ENCODE results near the gene RAB1B.

Gene RAB1B

DNA sequence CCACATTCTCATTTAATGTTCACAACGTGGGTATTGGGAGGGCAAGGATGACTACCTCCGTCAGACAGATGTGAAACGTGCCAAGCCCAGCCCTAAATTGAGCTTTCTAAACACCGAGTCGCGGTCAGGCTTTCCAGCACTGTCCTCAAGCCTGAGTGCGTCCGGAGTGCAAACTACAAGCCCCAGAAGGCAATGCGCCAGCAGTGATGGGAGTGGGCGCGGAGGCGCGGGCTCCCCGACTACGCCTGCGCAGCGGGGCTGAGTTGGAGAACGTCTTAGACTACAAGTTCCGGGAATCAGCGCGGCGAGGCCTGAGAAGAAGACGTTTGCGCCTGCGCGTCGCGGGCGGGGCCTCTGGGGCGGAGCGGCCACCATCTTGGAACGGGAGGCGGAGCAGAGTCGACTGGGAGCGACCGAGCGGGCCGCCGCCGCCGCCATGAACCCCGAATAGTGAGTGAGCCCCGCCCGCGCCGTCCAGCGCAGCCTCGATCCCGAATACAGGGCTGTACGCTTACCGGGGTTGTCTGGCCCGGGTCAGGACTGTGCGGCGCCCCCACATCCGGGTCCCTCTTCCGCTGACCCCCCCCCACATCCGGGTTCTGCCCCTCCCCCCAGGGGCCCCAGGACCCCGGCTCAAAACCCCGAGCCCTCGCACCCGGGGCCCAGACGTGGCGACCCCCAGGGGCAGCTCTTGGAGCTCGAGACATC is at the start of gene RAB1B:
Gene RAB1B (plus strand): TSS at position 396 of the 708 bp plus-strand sequence. CDS start 41 bp downstream, at position 437.
- peak; percentile 100 for DNase-seq

DNA sequence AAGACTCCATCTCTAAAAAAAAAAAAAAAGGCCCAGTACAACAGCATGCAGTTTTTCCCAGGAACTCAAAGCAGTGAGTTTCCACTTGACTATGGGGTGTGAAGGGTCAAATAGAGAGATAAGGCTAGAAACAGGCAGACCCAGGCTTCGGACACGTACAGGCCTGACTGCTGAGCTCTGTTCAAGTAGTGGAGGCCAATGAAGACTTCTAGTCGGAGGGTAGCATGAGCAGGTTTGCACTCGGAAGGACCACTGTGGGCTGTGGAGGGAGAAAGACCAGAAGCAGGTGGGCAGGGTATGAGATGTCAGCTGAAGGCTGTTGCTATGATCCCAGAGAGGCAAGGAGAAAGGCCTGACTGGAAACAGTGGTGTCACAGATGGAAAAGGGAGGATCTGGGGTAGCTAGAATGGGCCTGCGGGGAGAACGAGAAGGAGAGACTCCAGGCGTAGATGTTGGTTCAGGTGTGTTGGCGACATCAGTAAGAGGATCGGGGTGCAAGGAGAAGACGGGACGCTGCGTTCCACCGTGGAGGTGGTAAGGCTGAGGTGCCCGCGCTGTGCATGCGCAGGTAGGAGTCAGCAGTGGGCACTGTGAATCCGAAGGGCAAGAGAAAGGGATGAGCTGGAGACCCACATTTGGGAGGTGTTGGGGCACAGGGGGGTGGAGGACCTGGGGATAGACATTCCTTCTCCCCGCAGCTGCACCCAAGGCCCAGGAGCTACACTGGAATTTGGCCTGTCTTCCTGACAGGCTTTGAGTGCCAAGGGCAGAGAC is 49.4 kb upstream of the RAB1B start:
- DNase-seq = no peak

DNA sequence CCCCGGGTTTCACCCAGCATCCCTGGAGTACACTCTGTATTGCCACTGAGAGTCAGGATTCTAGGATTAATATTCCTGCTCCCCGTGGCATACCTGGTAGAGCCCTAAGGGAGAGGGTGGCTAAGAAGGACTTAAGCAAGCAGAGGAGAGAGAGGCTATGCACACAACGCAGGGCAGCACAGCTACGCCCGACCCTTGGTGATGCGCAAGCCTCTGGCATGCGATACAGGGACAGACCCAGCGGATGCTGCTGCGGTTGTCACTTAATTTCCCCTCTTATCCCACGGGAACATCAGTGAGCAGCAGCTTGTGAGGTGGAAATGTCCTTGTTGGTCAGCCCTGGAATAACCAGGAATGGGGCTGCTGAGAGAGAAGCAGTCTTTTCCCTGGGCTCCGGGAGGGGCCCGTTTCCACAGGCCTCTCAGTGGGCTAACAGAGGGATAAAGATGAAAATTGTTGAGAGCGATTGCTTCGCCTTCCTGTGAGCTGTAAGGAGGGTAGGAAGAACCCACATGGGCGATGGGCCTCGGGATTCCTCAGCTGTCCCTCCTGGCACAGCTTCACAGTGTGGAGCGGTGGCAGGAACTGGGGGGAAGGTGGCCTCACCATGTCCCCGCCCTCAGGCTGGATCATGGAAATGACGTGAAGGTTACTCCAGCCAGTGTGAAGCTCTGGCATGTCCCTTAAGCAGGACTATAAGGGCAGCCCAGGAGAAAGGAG is 48.4 kb upstream of the RAB1B start:
- DNase-seq = no peak

DNA sequence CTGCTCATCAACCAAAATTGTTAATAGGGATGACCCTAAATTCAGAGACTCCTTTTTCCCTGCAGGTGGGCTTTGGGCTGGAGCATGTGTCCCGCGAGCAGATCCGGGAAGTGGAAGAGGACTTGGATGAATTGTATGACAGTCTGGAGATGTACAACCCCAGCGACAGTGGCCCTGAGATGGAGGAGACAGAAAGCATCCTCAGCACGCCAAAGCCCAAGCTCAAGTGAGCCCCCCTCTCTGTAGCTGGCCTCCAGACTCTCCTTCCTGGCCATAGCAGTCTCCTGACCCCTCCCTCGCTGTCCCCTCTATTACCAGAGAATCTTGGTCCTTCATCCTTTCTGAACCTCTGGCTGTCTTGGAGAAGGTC is 47.9 kb upstream of the RAB1B start:
- DNase-seq = no peak

DNA sequence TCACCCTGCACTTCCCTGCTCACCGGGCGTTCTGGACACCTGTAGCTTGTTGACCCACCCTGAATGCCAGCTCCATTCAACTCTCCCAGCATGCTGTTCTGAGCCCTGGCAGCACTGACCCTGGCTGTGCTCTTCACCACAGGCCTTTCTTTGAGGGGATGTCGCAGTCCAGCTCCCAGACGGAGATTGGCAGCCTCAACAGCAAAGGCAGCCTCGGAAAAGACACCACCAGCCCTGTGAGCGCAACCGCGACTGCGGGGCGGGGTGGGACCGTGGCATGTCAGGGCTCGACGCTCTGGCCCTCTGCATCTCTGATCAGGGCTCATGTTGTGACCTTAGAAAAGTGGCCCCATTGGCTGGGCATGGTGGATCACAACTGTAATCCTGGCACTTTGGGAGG is 47.4 kb upstream of the RAB1B start:
- DNase-seq = no peak

DNA sequence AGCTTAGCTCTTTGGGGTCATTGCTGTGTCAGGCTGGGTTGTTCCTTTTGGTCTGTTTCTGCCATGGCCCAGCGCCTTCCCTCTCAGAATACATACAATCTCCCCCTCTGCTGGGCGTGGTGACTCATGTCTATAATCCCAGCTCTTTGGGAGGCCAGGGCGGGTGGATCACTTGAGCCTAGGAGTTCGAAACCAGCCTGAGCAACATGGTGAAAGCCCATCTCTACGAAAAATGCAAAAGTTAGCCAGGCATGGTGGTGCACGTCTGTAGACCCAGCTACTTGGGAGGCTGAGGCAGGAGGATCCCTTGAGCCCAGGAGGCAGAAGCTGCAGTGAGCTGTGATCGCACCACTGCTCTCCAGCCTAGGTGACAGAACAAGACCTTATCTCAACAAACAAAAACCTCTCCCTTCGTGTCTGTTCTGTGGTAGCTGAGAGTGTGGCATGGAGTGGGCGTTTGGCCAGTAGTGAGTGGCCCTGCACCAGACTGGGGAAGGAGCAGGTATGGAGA is 46.7 kb upstream of the RAB1B start:
- DNase-seq = no peak

DNA sequence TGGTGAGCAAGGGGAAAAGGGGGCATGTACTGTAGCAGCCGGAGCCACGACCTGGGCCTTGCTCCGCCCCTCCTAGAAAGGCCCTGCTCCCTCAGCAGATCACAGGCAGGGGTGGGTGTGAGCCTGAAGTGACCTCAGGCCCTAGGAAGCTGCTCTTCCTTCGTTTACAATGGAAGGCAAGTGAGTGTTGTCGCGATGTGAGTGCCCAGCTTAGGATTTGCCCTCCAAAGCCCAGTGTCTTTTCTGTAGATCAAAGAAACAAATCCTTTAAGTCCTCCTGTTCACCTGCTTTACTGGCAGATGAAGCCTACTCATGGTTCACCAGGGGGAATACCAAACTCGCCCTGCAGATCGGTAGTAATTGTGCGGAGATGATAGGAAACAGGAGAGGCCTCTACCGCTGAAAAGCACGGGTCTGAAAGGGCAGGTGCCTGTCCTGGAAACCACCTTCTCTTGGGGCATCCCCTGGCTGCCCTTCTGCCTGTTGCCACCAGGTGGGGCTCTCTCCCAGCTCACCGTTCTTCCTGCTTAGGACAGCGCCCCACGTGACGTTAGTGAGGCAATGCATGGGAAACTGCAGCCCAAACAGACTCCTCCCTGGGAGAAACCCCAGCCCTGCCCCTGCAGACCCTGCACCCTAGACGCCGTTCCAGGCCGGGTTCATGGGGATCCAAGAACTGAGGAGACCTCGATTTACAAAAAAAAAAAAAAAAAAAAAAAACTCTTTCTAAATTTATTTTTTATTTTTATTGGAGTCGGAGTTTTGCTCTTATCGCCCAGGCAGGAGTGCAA is 45.9 kb upstream of the RAB1B start:
- peak; percentile 92 for DNase-seq

DNA sequence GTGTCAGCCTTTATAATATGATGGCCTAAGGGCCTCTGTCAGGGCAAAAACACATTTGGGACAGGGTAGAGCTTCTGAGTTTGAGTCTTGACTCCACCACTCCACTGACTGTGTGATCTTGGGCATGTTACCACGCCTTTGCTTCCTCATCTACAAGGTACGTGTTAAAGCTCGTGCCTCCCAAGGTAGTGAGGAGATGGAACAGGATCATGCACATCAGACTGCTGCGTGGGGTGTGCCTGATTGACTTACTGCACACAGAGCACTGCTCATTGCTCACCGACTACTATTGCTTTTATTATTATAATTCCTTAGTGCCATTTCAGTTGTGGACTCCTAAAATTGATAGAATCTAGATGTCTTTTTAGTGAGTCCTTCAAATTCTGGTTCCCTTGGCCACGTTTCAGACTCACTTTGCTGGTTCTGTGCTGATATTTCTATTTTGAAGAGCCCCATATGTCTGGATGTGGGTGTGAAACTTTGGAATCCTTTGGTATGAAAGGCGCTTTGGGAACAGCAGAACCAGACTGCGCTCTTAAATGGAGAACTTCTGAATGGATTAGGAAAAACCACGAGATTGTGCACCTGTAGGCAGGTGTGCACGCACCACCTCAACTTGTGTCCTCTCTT is 44.1 kb upstream of the RAB1B start:
- no peak for DNase-seq

DNA sequence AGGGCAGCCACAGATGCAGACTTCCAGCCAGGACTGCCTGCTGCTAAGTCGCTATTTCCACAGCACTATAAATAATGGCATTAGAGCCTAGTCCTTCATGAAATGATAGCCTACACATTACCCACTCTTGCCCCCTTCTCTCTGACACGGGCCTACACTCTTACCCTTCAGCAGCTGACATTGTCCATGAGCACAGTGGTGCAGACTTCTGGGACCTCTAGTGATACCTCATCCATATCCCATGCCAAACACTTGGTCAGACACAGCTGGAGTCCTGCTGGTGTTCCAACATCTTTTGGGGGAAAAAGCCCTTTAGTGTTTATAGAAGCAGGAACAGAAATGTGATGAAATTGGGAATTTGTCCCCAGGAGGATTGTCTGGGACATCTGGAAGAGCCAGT is 43.4 kb upstream of the RAB1B start:
- DNase-seq = no peak

DNA sequence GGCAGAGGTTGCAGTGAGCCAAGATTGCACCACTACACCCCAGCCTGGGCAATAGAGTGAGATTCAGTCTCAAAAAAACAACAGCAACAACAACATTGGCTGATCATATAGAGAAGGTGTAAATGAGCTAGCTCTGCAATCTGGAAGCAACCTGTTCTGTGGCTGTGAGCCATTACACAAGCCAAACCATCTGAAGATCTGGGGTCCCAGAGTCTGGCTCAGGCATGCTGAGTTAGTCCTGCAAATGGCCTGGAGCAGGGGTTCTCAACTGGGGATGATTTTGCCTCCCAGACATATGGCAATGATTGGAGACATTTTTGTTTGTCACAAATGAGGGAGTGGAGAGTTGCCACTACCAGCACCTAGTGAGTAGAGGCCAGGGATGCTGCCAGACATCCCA is 42.3 kb upstream of the RAB1B start:
- DNase-seq = no peak

DNA sequence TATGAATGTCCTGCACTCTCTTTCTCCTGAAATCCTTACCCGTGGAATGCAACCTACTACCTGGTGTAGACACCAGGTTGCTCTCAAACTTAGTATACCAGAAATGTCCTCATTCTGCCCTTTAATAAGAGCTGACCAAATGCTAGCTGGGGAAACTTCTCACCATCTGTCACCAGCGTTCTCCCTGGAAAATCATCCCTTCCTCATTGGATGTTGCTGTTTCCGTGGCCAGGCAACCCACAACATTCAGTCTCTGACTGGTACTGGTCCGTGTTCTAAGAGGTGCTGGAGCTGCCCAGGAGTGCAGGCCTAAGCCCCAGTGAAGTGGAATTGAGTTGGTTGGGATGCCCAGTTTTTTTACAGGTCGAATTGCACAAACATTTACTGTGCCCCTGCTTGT is 40.7 kb upstream of the RAB1B start:
- DNase-seq = no peak

DNA sequence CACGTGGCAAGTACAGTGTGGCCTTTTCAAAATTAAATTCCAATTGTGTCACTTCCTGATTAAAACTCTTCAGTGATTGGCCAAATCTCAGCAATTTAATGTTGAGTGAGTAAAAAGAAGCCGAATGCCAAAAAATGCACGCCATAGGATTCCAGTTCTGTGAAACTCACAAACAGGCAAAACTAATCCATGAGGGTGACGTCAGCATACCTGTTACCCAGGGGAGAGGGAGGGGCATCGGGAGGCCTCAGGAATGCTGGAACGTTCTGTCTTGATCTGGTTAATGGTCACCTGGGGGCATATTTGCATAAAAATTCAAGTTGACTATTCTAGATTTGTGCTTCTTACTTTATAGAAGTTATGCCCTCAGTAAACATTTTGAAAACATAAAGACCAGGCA is 39.9 kb upstream of the RAB1B start:
- no peak for DNase-seq

DNA sequence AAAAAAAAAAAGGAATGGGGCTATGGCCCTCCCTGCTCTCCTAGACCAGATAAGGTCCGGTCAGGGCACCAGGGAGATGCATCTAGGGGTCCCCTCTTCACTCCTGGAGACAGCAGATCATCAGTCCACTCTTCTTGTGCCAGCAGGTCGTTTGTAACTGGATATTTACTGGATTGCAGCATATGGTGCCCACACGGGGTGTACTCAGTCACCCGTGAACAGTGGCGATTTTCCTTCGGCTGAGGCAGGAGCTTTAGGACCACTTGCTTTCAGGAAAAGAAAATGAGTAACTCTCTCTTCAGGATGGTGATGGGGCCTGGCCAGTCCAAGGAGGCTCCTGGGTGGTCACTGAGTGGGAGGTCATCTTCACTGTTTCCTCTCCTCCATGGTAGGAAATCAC is 38.3 kb upstream of the RAB1B start:
- no peak for DNase-seq

DNA sequence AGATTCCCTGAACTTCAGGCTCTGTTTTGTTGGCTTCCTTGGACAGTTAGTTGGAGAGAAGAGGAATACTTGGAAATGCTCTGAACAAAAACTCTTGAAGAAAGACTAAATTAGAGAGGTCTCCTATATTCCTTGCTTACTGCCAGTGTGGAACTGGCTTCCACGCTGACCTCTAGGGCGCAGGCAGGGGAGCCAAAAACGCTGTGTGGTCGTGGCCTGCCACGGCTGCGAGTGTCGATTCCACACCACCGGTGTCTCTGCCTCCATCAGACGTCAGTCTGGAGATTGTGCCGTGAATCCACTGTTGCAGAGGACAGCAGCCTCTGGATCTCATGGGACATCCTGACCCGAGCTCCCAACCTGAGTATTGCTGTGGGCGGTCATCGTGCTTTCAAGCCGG is 37.5 kb upstream of the RAB1B start:
- no peak for DNase-seq

DNA sequence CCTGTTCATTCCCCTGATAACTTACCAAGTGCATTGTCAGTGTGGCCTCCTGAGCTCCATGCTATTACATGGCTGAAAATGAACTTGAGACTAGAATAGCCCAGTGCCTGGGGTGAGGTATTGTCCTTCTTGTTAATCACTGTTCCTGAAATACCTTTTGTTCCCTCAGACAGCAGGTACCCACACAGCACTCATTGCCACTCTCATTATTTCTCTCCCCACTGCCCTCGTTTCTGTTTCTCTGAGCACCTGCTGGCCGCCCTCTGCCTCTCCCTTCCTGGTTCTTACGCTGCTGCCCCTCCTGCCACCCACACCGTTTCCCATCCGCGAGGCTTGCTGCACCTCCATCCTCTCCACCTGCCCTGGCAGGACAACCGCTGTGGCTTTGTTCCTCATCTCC is 36.9 kb upstream of the RAB1B start:
- DNase-seq = no peak

DNA sequence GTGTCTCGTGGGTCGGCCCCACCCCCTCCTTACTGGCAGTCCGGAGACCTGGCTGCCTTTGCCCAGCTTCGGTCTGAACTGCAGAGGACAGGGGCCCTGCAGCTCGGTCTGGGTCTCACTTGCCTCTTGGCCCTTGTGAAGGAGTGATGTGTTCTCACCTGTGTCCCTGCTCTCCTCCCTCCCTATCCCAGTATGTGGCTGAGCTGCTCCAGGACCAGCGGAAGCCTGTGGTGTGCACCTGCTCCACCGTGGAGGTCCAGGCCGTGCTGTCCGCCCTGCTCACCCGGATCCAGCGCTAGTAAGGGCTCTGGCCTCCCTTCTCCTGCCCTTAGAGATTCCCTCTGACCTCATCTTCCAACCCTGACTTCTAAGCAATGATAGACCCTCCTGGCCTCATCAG is 35.7 kb upstream of the RAB1B start:
- no peak for DNase-seq

DNA sequence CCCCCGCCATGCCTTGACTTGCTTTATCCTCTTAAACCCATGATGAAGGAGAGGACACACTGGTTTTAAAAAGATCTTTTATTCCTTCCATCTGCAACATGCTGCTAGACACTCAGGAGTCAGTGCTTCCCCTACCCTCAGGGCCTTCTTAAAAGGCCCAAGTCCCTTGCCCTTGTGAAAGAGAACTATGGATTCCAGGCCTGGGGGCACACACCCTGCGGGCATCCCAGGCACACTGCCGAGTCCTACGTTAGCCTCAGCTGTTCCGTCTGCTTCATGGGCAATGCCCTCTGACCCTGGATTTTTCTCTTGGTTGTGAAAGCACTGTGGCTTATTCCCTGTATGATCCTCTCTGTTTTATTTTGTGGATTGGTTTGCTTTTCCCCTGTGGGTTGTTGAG is 35.1 kb upstream of the RAB1B start:
- DNase-seq = no peak

DNA sequence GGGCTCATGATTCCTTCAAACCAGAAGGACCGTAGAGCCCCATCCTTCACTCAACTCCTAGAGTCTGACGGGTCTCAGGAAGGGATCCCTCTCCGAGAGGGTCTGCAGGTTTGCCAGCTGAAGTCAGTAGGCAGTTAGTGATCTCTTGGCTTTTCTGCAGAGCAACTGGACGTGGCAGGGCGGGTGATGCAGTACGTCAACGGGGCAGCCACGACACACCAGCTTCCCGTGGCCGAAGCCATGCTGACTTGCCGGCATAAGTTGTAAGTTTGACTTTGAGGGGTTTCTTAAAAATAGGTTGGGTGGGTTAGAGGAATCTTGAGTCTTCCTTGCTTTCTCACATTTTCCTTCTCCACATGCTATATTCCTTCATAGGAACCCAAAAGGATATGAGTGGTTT is 33.3 kb upstream of the RAB1B start:
- no peak for DNase-seq

DNA sequence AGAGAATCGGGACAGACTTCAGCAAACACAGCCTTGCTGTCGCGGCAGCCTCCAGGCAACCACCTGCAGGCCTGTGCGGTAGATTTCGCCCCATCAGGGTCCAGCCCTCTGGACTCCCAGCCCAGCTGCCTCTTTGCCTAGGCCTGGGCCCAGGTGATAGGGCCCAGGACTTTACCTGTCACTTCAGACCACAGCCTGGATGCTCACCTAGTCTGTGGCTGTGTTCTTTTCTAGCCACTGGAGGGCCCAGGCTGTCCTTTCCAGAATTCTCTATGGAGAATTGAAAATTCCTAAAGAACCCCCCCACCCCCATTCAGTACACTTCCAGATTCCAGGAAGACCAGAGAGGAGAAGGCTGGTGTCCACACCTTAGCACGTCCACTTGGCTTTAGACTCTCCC is 30.6 kb upstream of the RAB1B start:
- DNase-seq = no peak

DNA sequence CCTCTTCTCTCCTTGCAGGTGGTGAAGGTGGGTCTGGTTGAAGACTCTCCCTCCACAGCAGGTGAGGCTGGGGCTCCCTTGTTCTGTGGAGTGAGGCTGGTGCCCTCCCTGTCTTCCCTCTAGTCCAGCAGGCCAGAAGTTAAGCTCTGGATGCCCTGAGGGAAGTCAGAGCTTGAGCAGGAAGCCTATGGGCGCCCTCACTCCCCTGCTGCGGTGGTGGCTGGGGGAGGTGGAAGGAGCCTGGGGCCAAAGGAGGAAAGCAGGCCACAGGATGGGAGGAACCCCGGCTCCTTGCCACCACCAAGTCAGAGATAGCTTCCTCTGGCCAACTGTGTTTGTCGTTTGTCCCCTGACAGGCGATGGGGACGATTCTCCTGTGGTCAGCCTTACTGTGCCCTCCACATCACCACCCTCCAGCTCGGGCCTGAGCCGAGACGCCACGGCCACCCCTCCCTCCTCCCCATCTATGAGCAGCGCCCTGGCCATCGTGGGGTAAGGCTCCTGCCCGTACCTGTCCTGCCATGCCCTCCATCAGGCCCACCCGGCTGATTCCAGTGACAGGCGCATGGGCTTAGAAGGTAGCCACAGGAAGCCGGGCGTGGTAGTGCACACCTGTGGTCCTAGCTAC is 29.5 kb upstream of the RAB1B start:
- no peak for DNase-seq

DNA sequence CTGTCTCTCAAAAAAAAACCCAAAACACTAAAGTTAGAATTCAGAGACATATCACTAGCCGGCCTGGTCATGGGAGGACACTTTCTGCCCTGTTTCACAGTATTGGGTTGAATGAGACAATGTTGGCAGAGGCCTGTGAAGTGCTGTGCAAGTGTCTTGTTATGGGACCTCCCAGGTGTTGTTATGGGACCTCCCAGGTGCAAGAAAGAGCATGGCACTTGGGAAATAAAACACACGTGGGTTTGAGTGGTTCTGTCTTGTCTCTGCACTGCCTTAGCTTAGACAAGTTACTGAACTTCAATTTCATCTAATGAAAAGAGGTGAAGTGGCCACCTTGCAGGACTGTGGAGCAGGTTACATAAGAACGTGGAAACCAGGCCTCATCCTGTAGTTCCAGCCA is 28.9 kb upstream of the RAB1B start:
- DNase-seq = no peak
